Neural crest cell (in vitro differentiated cells): Measurements from ENCODE around the gene SBF1. TPM values are rescaled to one million over a fixed set of nuclear protein-coding genes. Genes with fewer than 3 reads are reported as not detected.

Experiments used
- DNase-seq: peaks from one replicate; pipeline ENCODE4 v3.0.0; 2021; ENCODE audit warnings: low read depth, mixed read lengths, low spot score
- H3K27ac Mint-ChIP-seq: one replicate; pipeline ENCODE4 v1.8.0; 2021; ENCODE audit warnings: mild to moderate bottlenecking, mixed read lengths; ENCODE audit not compliant: unreplicated experiment
- H3K27me3 Mint-ChIP-seq: 2 replicates; pipeline ENCODE4 v1.8.0; 2021; ENCODE audit warnings: low read depth, mild to moderate bottlenecking, mixed read lengths
- H3K36me3 Mint-ChIP-seq: 2 replicates; pipeline ENCODE4 v1.8.0; 2021; ENCODE audit warnings: low read depth, mild to moderate bottlenecking, mixed read lengths
- H3K4me1 Mint-ChIP-seq: 2 replicates; pipeline ENCODE4 v1.8.0; 2021; ENCODE audit warnings: mixed read lengths
- H3K4me3 Mint-ChIP-seq: one replicate; pipeline ENCODE4 v1.8.0; 2021; ENCODE audit warnings: mild to moderate bottlenecking, mixed read lengths
- H3K9me3 Mint-ChIP-seq: 2 replicates; pipeline ENCODE4 v1.8.0; 2021; ENCODE audit warnings: mixed read lengths
- long read RNA-seq: library from polyadenylated mRNA; unstranded; transcript quantifications from one replicate; pipeline ENCODE4 v2.0.0, GENCODE V29; 2020
- total RNA-seq: library from RNA; stranded (reverse); gene quantifications from 2 replicates; pipeline ENCODE4 v1.2.1, GENCODE V29; 2021
- TF ChIP-seq, protein P1 (sequence below): fragments of 200-600 bp; sonication (generic); conservative IDR thresholded peaks from 2 replicates; pipeline ENCODE4 v1.5.0; 2021; ENCODE audit warnings: antibody characterized with exemption, mild to moderate bottlenecking

Gene SBF1, protein sequence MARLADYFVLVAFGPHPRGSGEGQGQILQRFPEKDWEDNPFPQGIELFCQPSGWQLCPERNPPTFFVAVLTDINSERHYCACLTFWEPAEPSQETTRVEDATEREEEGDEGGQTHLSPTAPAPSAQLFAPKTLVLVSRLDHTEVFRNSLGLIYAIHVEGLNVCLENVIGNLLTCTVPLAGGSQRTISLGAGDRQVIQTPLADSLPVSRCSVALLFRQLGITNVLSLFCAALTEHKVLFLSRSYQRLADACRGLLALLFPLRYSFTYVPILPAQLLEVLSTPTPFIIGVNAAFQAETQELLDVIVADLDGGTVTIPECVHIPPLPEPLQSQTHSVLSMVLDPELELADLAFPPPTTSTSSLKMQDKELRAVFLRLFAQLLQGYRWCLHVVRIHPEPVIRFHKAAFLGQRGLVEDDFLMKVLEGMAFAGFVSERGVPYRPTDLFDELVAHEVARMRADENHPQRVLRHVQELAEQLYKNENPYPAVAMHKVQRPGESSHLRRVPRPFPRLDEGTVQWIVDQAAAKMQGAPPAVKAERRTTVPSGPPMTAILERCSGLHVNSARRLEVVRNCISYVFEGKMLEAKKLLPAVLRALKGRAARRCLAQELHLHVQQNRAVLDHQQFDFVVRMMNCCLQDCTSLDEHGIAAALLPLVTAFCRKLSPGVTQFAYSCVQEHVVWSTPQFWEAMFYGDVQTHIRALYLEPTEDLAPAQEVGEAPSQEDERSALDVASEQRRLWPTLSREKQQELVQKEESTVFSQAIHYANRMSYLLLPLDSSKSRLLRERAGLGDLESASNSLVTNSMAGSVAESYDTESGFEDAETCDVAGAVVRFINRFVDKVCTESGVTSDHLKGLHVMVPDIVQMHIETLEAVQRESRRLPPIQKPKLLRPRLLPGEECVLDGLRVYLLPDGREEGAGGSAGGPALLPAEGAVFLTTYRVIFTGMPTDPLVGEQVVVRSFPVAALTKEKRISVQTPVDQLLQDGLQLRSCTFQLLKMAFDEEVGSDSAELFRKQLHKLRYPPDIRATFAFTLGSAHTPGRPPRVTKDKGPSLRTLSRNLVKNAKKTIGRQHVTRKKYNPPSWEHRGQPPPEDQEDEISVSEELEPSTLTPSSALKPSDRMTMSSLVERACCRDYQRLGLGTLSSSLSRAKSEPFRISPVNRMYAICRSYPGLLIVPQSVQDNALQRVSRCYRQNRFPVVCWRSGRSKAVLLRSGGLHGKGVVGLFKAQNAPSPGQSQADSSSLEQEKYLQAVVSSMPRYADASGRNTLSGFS (N-terminal part only)
- total RNA-seq, result 116 and 130 TPM in 2 replicates
- long read RNA-seq, result 0 reads

DNA sequence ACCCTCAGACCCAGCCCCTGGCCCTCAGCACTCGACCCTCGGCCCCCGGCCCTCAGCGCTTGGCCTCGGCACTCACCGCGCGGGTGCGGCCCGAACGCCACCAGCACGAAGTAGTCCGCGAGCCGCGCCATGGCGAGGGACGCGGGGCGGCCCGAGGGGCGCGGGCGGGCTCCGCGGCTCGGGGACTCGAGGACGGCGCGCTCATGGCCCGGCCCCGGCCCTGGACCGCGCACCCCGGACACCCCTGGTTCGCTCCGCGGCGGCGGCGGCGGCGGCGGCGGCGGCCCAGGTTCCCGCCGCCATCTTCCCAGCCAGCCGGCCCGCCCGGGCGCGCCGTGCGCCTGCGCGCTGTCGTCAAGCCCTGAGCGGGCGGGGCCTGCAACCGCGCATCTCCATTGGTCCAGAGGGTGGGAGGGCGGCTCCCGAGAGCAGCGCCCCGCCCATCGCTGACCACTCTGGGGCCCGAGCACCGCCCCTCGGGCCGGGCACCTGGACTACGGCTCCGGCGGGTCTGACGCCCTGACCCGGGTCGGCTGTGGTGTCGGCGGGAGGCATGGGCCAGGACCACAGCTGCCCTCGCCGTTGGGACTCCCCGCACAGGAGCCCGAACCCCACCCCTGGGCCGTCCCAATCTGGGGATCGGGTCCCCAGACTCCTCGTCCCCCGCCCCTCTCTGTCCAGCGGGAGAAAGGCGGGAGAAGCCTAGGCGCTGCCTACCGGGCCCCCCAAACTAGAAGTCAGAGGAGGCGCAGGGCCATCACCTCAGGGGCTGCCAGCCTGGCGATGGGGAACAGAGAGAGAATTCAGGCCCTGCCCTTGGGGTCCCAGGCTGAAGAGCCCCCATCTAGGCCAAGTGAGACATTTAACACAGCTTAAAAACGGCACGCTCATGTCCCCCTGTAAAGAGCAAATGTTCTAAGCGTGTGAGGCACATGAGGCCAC lies at the start of gene SBF1:
SBF1 (minus strand) TSS at position 326 of the 942 bp plus-strand sequence; CDS start at position 131, 195 bp downstream.
- no peaks in the 10 kb centered on the region for H3K9me3 Mint-ChIP-seq
- peaks cover 28% of the 10 kb centered on the region for H3K27me3 Mint-ChIP-seq
- peak; percentile 86 for DNase-seq
- H3K4me3 Mint-ChIP-seq, result peak within 1 kb of the TSS; percentile 91
- H3K36me3 Mint-ChIP-seq, result no peaks in the 10 kb centered on the region
- H3K4me1 Mint-ChIP-seq, result peaks cover 33% of the 10 kb centered on the region
- peak within 1 kb of the TSS; percentile 97 for H3K27ac Mint-ChIP-seq
- TF ChIP-seq, protein P1, sequence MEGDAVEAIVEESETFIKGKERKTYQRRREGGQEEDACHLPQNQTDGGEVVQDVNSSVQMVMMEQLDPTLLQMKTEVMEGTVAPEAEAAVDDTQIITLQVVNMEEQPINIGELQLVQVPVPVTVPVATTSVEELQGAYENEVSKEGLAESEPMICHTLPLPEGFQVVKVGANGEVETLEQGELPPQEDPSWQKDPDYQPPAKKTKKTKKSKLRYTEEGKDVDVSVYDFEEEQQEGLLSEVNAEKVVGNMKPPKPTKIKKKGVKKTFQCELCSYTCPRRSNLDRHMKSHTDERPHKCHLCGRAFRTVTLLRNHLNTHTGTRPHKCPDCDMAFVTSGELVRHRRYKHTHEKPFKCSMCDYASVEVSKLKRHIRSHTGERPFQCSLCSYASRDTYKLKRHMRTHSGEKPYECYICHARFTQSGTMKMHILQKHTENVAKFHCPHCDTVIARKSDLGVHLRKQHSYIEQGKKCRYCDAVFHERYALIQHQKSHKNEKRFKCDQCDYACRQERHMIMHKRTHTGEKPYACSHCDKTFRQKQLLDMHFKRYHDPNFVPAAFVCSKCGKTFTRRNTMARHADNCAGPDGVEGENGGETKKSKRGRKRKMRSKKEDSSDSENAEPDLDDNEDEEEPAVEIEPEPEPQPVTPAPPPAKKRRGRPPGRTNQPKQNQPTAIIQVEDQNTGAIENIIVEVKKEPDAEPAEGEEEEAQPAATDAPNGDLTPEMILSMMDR, result no peak

DNA sequence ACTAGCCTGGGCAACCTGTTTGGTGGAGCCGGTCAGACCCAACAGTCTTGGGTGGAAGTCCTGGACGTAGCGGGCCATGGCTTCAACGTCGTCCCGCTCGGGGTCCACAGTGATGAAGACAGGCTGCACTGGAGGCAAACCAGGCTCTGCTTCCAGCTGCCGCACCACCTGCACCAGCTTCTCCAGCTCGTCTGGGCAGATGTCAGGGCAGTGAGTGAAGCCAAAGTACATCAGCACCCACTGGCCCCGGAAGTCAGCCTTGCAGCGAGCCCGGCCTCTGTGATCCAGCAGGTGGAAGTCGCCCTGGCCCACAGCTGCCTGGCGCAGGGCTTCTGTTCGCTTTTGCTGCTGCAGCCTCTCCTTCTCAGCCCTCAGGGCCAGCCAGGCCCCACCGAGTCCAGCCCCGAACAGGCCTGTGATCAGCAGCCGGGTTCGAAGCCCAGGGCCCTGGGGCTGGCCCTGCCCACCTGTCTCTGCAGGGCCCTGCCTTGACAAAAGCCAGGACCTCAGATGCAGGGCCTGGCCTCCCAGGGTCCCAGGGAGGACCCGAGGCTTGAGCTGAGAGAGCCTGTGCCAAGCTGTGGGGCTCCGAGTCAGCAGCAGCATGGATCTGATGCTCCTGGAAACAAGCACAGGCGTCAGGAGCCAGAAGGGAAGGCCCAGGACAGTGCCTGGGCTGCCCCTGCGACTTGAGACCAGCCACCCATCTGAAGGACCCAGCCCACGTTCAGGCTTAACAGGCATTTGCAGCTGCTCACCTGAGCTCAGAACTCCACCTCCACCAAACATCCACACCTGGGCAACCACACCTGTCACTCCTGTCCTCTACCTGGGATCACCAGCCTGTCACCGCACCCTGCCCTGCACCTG lies 49.2 kb upstream of the SBF1 start:
- Mint-ChIP-seq H3K27me3 (peaks cover 30% of the 10 kb centered on the region), H3K36me3 (peaks cover 6% of the 10 kb centered on the region), H3K9me3 (no peaks in the 10 kb centered on the region), H3K27ac (no peak overlapping the region), H3K4me3 (peak overlapping the region; percentile 95), H3K4me1 (peaks cover 17% of the 10 kb centered on the region)
- no peak for DNase-seq
- TF ChIP-seq, protein P1, result no peak

DNA sequence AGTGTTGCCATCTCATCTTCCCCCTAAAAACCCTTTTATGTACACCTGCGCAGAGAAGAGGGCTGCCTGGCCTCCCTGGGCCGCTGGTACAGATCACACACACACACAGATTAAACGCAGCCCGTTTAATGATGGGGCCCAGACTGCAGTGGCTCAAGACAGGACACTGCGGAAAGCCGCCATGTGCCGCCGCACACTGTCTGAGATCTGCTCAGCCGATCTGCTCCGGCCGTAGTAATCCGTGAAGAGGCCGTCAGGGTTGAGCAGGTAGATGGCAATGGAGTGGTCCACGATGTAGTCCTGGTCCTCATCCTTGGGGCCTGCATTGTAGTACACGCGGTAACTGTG lies 48.6 kb upstream of the SBF1 start:
- H3K27ac Mint-ChIP-seq, result no peak overlapping the region
- DNase-seq, result no peak
- TF ChIP-seq, protein P1, result no peak
- peak overlapping the region; percentile 72 for H3K4me3 Mint-ChIP-seq
- H3K4me1 Mint-ChIP-seq, result peaks cover 17% of the 10 kb centered on the region
- peaks cover 6% of the 10 kb centered on the region for H3K36me3 Mint-ChIP-seq
- no peaks in the 10 kb centered on the region for H3K9me3 Mint-ChIP-seq
- H3K27me3 Mint-ChIP-seq, result peaks cover 24% of the 10 kb centered on the region

DNA sequence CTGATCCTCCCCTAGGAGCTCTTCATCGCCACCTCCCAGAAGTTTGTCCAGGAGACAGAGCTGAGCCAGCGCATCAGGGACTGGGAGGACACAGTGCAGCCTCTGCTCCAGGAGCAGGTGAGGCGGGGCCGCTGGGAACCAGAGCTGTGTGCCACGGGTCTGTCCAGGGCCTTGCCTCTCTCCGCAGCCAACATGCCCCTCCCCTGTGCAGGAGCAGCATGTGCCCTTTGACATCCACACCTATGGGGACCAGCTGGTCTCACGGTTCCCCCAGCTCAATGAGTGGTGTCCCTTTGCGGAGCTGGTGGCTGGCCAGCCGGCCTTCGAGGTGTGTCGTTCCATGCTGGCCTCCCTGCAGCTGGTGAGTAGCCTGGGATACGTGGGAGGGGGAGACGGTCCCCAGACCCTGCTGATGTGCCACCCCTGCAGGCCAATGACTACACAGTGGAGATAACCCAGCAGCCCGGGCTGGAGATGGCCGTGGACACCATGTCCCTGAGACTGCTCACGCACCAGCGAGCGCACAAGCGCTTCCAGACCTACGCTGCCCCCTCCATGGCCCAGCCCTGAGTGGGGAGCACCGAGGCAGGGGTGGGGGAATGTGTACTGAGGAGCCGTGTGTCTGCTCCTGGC lies 48.1 kb upstream of the SBF1 start:
- Mint-ChIP-seq H3K4me3 (peak overlapping the region; percentile 72), H3K36me3 (peaks cover 4% of the 10 kb centered on the region), H3K4me1 (peaks cover 17% of the 10 kb centered on the region), H3K9me3 (no peaks in the 10 kb centered on the region), H3K27ac (no peak overlapping the region), H3K27me3 (peaks cover 19% of the 10 kb centered on the region)
- TF ChIP-seq, protein P1, result no peak
- no peak for DNase-seq
